Hematopoietic multipotent progenitor cell treated with erythropoietin and hydrocortisone succinate and interleukin-3 and kit ligand, for 15 days (in vitro differentiated cells): ENCODE data around the gene RAMACL.
"Not testable (repeated sequence)": the region's sequence is repeated elsewhere in the genome, so short reads cannot be mapped to it uniquely, and the experiment has no call there.

Source experiments
- DNase-seq: peaks from one replicate; pipeline ENCODE4 v3.0.0-alpha.2; 2015; ENCODE audit warnings: low spot score

RAMACL gene

GRCh38 chr6:166554316-166554715 is 32.2 kb downstream of the RAMACL start:
- no peak for DNase-seq

- no peak for DNase-seq
Observed at GRCh38 chr6:166553563-166554271, 32.8 kb downstream of the RAMACL start.

GRCh38 chr6:166552600-166552999 is 33.9 kb downstream of the RAMACL start:
- DNase-seq, result no peak

GRCh38 chr6:166551754-166552495 is 34.6 kb downstream of the RAMACL start:
- no peak for DNase-seq

- no peak for DNase-seq
Observed at GRCh38 chr6:166546653-166547052, 39.8 kb downstream of the RAMACL start.

- DNase-seq, result no peak
Observed at GRCh38 chr6:166545156-166546034, 41.1 kb downstream of the RAMACL start.

GRCh38 chr6:166544296-166544605 is 42.2 kb downstream of the RAMACL start:
- DNase-seq, result no peak

- no peak for DNase-seq
Observed at GRCh38 chr6:166543603-166544295, 42.7 kb downstream of the RAMACL start.

GRCh38 chr6:166542580-166542912 is 43.9 kb downstream of the RAMACL start:
- DNase-seq, result no peak

- no peak for DNase-seq
Observed at GRCh38 chr6:166541876-166542579, 44.5 kb downstream of the RAMACL start.

GRCh38 chr6:166541366-166541765 is 45.1 kb downstream of the RAMACL start:
- no peak for DNase-seq

- DNase-seq, result no peak
Observed at GRCh38 chr6:166540631-166541331, 45.7 kb downstream of the RAMACL start.

GRCh38 chr6:166539543-166539942 is 46.9 kb downstream of the RAMACL start:
- DNase-seq, result no peak

GRCh38 chr6:166539011-166539385 is 47.5 kb downstream of the RAMACL start:
- DNase-seq, result not testable (repeated sequence)

GRCh38 chr6:166538297-166539010 is 48.0 kb downstream of the RAMACL start:
- DNase-seq, result no peak

GRCh38 chr6:166534658-166535406 is 51.6 kb downstream of the RAMACL start:
- DNase-seq, result no peak

GRCh38 chr6:166533205-166533824 is 53.2 kb downstream of the RAMACL start:
- no peak for DNase-seq
